ENCODE results near the gene TOX2.
A peak's percentile ranks its signal among the peaks of the same experiment; 100 is the strongest.

Gene TOX2

DNA sequence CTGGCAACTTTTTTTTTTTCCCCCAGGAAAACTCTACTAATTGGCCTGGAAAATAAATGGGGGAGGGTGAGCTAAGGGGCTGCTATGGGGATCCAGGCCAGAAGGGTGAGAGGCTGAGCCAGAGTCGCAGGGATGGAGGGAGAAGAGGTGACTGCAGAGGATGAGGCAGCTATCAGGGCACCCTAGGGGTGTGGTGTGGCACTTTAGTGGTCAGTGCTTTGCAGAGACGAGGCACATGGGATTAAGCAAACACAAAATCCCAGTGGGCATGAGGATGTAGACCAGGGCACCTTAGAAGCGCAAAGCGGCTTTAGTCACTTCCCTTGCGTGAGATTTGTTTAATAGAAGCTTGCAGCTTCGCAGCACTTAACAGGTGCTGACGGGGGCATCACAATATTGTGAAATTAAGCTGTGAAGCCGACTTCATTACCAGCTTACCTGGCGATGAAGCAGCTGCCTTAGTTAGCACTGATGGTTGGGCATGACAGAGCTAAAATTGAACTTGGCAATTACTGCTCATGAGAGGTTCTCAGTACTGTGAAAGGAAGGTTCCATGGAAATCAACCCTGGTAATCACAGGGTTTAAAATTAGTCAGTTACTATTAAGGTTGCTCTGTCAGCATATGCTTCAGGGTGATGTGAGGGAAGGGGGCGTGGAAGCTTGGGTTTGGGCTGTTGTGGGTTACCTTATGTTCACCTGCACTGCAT lies 26.0 kb downstream of the TOX2 start:
- DNase-seq (ENCODE audit: low read depth, low spot score): no peak

DNA sequence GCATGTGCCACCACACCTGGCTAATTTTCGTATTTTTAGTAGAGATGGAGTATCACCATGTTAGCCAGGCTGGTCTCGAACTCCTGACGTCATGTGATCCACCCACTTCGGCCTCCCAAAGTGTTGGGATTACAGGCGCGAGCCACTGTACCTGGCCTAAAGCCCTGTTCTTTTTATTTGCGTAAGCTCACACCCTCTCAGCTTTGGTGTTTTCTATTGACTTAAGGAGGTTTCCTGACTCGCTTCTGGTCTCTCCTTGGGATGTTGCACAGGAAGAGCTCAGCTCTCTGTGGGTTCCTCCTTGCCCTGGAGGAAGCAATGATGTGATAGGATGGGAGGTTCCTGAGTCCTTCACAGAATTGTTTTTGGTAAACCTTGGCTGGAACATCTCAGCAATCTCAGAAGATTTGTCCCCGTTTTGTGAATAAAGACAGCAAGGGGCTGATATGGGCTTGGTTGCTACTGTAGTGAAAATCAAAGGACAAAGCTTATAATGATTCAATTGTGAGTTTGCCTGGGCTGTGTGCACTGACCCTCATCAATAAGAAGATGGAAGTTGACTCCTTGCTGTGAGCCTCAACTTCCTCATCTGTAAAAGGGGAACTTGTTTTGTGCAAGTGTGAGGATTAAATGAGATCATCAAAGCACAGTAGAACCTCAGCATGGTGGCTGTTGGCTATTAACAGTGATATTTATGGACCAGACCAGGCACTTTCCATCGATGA lies 27.0 kb downstream of the TOX2 start:
- no peak for DNase-seq (ENCODE audit: low read depth, low spot score)

DNA sequence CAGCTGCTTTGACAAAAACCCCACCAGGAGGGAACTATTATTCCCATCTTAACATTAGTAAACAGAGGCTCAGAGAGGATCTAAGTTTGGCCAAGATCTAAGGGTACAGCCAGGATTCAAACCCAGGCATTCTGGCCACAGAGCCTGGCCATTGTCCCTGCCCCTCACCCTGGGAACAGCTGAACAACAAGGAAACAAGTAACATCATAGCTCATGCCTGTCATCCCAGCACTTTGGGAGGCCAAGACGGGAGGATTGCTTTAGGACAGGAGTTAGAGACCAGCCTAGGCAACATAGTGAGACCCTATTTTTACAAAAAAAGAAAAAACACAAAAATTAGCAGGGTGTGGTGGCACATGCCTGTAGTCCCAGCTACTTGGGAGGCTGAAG lies 27.5 kb downstream of the TOX2 start:
- DNase-seq (ENCODE audit: low read depth, low spot score): no peak

GRCh38 chr20:43942667-43943285 lies 28.1 kb downstream of the TOX2 start:
- no peak for DNase-seq (ENCODE audit: low read depth, low spot score)

GRCh38 chr20:43943725-43944124 lies 29.1 kb downstream of the TOX2 start:
- DNase-seq (ENCODE audit: low read depth, low spot score): no peak

DNA sequence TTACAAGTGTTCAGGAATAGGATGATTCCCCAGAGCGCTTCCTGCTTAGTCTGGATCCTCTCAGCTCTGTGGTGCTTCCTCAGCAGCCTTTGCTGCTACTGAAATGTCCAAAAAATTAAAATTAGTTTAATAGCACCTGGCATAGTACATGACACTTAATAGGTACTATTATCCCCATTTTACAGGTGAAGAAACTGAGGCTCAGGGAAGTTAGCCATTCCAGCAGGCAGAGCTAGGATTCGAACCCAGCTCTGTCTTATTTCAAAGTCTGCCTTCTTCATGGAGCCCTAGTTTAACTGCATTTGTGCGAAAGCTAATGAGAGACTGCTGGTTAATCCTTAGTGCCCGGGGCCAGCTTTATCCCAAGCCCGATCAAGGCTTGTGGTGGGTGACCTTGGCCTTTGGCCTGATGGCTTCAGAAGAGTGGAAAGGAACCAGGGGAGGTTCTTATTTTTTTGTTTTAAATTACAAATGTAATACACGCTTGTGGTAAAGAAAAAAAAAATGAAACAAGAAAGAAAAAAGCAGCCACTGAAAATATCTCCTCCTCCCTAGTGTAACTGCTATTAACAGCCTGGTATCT lies 30.1 kb downstream of the TOX2 start:
- no peak for DNase-seq (ENCODE audit: low read depth, low spot score)

DNA sequence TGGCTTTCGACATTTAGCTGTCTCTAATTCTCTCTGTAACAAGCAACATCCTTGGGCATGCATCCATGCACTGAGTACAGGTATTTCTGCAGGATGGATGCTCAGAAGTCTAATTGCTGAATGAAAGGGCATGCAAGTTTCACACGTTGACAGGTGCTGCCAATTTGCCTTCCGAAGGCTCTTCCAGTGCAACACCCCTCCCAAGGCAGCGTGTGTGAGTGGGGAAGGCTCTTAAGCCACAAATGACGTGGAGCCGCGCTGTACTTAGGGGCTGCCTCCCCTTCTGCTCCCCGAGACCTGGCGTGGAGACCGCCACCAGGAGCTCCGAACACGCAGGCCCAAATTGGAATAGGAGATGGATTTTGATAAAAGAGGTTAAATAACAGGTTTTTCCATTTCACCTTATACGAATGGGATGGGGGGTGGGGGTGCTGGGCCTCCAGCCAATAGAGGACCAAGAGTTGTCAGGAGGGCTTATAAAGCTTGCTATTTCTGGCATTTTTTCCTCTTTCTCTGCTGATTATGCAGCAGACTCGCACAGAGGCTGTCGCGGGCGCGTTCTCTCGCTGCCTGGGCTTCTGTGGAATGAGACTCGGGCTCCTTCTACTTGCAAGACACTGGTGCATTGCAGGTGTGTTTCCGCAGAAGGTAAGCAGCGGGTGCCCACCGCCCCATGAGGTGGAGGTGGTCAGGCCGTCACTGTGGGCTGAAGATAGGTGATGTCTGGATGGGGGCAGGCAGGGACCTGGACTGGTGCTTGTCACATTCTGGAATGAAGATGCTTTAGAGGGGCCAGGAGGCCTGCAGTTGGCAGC lies 30.9 kb downstream of the TOX2 start:
- DNase-seq (ENCODE audit: low read depth, low spot score): no peak

GRCh38 chr20:43946206-43946491 lies 31.5 kb downstream of the TOX2 start:
- no peak for DNase-seq (ENCODE audit: low read depth, low spot score)

- no peak for DNase-seq (ENCODE audit: low read depth, low spot score)
These were observed 32.1 kb downstream of the TOX2 start for GRCh38 chr20:43946659-43947315.

GRCh38 chr20:43947316-43947710 lies 32.7 kb downstream of the TOX2 start:
- no peak for DNase-seq (ENCODE audit: low read depth, low spot score)

GRCh38 chr20:43948455-43948854 lies 33.8 kb downstream of the TOX2 start:
- no peak for DNase-seq (ENCODE audit: low read depth, low spot score)

DNA sequence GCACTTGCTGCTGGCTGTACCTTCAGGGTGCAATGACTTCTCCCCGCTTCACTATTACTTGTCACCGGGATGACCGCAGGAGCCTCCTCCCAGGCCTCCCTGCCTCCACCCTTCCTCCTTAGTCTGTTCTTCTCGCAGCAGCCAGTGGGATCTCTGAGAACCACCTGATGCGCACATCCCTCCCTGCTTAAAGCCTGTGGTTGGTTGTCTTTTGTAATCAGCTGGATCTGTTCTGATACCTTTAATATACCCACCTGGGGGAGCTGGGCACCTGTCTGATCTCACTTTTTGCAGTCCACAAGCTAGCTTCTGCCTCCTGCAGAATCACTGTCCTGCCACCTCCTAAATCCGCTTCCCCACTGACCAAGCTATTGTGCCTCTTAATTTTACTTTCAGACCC lies 34.6 kb downstream of the TOX2 start:
- no peak for DNase-seq (ENCODE audit: low read depth, low spot score)

DNA sequence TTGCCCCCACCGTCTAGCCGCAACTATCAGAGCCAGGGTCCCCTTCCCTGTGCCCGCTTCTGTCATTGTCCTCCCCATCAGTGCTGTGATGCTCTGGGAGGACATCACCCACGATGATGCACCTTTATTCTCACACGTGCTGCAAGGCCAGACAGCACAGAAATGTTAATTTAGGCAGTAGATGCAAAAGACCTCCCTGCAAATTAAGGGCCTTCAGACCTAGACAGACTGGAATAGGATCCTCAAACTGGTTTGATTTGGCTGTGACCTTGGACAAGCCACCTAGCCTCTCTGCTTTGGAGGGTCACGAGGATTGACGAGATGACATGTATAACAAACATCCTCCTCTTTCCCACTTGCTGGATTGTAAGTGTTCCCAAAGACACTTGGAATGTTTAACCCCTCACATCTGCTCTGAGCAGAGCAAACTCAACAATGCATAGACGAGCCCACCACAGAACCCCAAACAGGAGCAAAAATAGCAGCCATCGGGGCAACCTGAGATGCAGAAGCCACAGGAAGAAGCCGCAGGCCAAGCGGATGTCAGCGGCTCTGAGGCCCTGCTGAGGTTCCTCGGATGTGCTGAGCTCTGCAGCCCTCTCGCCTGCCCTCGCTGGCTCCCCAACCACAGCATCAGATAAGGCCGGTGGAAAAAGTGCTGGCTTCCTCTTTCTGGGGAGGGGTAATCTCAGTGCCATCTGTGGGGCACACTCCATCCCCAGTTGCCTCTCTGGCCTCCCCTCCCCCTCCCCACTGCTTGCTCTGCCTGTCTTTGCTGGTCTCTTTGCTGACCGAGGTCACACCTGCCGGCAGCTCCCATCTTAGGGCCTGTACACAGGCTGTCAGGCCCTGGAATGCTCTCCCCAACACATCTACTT lies 35.3 kb downstream of the TOX2 start:
- DNase-seq (ENCODE audit: low read depth, low spot score): no peak

DNA sequence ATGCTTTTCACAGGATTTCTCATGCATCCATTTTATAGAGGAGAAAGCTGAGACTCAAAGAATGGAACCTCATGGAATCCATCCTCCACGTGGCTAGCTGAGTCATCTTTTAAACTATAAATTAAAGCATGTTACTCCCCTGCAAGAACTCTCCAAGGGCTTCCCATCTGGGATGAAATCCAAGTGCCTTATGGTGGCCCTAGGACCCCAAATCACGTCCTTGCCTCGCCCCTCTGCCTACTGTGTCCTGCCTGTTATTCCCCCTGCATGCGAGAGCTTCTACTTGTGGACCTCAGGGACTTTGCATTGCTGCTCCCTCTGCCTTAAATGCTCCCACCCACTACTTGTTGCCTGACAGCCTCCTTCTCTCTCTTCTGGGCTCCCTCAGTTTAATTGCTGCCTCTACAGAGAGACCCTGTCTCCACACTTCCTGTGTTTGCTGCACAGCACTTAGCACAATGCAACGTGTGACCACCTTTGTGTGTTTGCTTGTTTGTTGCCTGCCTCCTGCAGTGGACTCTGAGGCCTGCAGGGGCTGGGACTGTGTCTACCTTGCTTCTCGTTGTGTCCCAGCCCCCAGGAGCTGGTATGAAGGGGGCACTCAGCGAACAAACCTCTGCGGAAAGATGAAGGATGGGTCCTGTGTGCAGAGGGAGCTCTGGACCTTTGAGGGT lies 39.4 kb downstream of the TOX2 start:
- no peak for DNase-seq (ENCODE audit: low read depth, low spot score)

DNA sequence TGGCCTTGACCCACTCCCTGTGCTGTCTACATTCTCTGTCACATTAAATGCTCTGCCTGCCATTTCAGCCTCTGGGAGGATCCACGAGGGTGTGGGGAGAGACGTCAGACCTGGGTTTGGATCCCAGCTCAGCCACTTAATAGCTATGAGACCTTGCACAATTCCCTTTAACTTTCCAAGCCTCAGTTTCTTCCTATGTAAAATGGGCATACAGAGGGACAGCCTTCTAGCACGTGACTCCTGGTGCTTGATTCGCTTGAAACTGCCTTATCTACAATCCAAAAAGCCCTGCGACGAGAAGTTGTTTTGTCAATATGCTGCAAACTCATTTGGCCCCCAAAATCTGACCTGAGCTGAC lies 40.0 kb downstream of the TOX2 start:
- no peak for DNase-seq (ENCODE audit: low read depth, low spot score)

DNA sequence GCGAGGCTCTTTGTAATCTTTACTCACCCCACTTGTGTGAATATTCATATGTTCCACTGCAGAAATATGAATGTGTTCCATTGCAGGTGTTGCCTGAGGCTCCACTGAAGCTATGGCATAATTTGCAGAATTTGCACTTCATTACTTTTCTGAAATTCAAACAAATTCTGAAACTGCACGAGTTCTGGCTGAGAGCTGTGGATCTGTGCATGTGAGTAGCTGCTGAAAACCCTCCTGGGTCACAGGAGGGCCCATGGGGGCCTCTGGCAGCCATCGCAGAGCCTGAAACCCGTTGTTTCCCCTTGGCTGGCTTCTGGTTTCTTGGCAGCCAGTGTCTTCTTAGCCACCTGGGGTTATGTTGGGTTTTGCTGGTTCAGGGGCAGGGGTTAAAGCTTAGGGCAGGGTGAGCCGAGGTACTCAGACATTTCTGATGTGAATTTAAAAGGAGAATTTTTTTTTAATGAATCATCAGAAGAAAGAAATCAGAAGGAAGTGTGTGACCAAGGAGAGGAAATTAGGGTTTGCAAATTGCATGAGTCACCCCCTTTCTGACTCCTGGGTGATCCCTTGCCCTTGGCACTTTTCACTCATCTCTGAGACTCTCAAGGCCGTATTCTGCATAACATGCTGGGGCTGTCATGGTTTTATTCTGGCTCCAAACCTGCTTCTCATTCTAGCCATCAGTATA lies 40.6 kb downstream of the TOX2 start:
- DNase-seq (ENCODE audit: low read depth, low spot score): peak; percentile 22

DNA sequence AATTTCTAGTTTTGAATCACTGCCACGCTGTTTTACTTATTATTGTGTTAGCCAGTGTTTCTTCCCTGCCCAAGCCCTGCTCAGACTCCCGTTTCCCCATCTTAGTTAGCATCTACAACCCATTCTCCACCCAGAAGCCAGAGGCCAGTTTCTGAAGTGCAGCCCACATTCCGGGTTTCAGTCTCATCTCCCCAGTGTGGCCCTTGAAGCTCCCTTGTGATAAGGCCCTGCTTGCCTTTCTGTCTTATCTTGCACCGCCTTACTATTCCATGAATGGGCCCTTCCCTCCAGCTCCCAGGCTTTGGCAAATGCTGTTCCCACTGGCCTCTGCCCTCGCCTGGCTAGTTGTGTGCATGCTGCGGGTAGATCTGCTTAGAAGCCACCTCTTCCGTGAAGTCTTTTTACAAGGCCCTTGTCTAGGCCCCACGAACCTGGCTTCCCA lies 41.1 kb downstream of the TOX2 start:
- DNase-seq (ENCODE audit: low read depth, low spot score): no peak

DNA sequence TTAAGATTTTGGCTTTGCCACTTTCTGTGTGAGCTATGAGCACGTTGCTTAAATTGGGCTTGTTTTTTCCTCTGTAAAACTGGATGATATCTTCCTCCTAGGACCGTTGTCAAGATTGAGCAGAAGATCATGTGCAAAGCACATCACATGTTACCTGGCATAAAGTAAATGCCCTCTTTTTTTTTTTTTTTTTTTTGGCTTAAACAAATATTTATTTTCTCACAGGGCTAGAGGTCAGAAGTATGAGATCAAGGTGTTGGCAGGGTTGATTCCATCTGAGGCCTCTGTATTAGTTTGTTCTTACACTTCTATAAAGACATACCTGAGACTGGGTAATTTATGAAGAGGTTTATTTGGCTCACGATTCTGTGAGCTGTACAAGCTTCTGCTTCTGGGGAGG lies 42.7 kb downstream of the TOX2 start:
- DNase-seq (ENCODE audit: low read depth, low spot score): no peak

GRCh38 chr20:43958626-43959025 lies 44.0 kb downstream of the TOX2 start:
- no peak for DNase-seq (ENCODE audit: low read depth, low spot score)

Data from activated naive CD8-positive, alpha-beta T cell treated with anti-CD3 and anti-CD28 coated beads, Interleukin-2, amount 50 U/mL, for 16 hours (primary cell).